ENCODE data around the gene SLC2A10.
"Not testable (repeated sequence)": the region's sequence is repeated elsewhere in the genome, so short reads cannot be mapped to it uniquely, and the experiment has no call there.

Gene SLC2A10

GRCh38 chr20:46709459-46710152 is at the start of gene SLC2A10:
SLC2A10 (plus strand) TSS chr20:46709649; CDS start chr20:46709737, 88 bp downstream.
- peak in 1 of 2 experiments; percentile 42 for DNase-seq

GRCh38 chr20:46660487-46660886 is 49.0 kb upstream of the SLC2A10 start:
- DNase-seq = no peak

- no peak for DNase-seq
Observed at GRCh38 chr20:46661659-46662058, 47.8 kb upstream of the SLC2A10 start.

- DNase-seq = no peak
Observed at GRCh38 chr20:46663531-46663930, 45.9 kb upstream of the SLC2A10 start.

- no peak for DNase-seq
Observed at GRCh38 chr20:46665602-46666001, 43.8 kb upstream of the SLC2A10 start.

GRCh38 chr20:46666306-46666705 is 43.1 kb upstream of the SLC2A10 start:
- DNase-seq = no peak

- no peak for DNase-seq
Observed at GRCh38 chr20:46666818-46667515, 42.5 kb upstream of the SLC2A10 start.

- no peak for DNase-seq
Observed at GRCh38 chr20:46670228-46670584, 39.2 kb upstream of the SLC2A10 start.

- no peak for DNase-seq
Observed at GRCh38 chr20:46670585-46671584, 38.6 kb upstream of the SLC2A10 start.

- no peak for DNase-seq
Observed at GRCh38 chr20:46671866-46672542, 37.4 kb upstream of the SLC2A10 start.

GRCh38 chr20:46672543-46673148 is 36.8 kb upstream of the SLC2A10 start:
- no peak for DNase-seq

GRCh38 chr20:46673394-46674252 is 35.8 kb upstream of the SLC2A10 start:
- DNase-seq = no peak

GRCh38 chr20:46674253-46675083 is 35.0 kb upstream of the SLC2A10 start:
- no peak for DNase-seq

- not testable (repeated sequence) for DNase-seq
Observed at GRCh38 chr20:46676649-46677316, 32.7 kb upstream of the SLC2A10 start.

- no peak for DNase-seq
Observed at GRCh38 chr20:46677608-46678007, 31.8 kb upstream of the SLC2A10 start.

- DNase-seq = no peak
Observed at GRCh38 chr20:46678516-46678915, 30.9 kb upstream of the SLC2A10 start.

GRCh38 chr20:46680684-46681031 is 28.8 kb upstream of the SLC2A10 start:
- DNase-seq = no peak

GRCh38 chr20:46681032-46681854 is 28.2 kb upstream of the SLC2A10 start:
- peak; percentile 41 to 75 for DNase-seq

All from NCI-H1930 (cell line).